Bronchial epithelial cell (primary cell): ENCODE results near the gene GFRA1. TPM values are rescaled to one million over a fixed set of nuclear protein-coding genes. Genes with fewer than 3 reads are reported as not detected.

ENCODE experiments used
- DNase-seq: peaks from one replicate; pipeline ENCODE4 v3.0.0-alpha.2; 2010; ENCODE audit warnings: low read depth
- FAIRE-seq: peaks from 2 replicates; lab custom pipeline; 2011; peaks lifted over from hg19 to GRCh38; lab: Jason Lieb, UNC
- H3K27me3 ChIP-seq: 2 replicates; pipeline ENCODE4 v1.5.1; 2011; ENCODE audit warnings: low read length; ENCODE audit not compliant: control insufficient read depth, insufficient read depth
- H3K36me3 ChIP-seq: 2 replicates; pipeline ENCODE4 v1.5.1; 2011; ENCODE audit warnings: low read length; ENCODE audit not compliant: control insufficient read depth, insufficient read depth
- H3K4me3 ChIP-seq: 2 replicates; pipeline ENCODE4 v1.5.1; 2011; ENCODE audit warnings: mild to moderate bottlenecking, low read depth, low read length, control low read depth
- total RNA-seq: library from RNA; depleted of rRNA; stranded (reverse); fragments of >200 nt; gene quantifications from 2 replicates; pipeline ENCODE4 v1.2.1, GENCODE V29; 2014
- TF ChIP-seq, protein P1 (sequence below): IDR thresholded peaks from 2 replicates; pipeline ENCODE4 v1.5.1; 2011; ENCODE audit warnings: mild to moderate bottlenecking, moderate library complexity, low read length, control low read depth, inconsistent platforms; ENCODE audit not compliant: insufficient read depth, severe bottlenecking

The GFRA1 gene
- total RNA-seq, 1 donor from 2014 or later: under 0.01 TPM

DNA sequence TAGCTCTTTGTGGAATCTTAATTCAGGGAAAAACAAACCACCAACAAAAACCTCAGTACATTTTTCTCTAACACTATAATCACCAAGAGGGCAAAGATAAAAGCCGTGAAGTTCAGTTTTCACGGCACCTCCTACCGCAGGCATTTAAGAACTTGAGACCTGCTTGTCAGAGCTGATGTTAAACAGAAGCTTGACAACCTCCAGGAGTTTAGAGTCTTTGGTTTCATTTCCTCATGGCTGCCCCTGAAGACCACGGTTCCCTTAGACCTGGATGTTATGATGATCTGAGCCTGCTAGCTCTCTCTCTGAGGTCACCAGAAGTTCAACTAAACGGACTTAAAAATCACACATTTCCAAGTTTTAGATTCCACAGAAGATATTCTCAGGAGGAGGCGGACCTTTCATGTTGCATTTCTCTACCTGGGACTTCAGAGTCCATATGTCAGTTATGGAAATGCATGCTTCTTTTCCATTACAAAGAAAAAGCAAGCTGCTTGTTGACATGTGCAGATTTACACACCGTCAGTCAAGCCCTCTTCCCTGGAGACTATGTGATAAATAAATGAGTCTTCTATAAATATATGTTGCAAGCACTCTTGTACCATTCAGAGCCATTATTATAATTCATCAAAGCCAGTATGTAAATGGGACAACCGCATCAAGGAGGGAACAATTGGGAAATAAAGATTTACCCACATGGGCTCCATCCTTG is 258.0 kb downstream of the GFRA1 start:
- TF ChIP-seq, protein P1, sequence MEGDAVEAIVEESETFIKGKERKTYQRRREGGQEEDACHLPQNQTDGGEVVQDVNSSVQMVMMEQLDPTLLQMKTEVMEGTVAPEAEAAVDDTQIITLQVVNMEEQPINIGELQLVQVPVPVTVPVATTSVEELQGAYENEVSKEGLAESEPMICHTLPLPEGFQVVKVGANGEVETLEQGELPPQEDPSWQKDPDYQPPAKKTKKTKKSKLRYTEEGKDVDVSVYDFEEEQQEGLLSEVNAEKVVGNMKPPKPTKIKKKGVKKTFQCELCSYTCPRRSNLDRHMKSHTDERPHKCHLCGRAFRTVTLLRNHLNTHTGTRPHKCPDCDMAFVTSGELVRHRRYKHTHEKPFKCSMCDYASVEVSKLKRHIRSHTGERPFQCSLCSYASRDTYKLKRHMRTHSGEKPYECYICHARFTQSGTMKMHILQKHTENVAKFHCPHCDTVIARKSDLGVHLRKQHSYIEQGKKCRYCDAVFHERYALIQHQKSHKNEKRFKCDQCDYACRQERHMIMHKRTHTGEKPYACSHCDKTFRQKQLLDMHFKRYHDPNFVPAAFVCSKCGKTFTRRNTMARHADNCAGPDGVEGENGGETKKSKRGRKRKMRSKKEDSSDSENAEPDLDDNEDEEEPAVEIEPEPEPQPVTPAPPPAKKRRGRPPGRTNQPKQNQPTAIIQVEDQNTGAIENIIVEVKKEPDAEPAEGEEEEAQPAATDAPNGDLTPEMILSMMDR: no peak
- no peaks in the 10 kb centered on the region for H3K27me3 ChIP-seq
- FAIRE-seq (no peak), DNase-seq (no peak)
- H3K36me3 ChIP-seq: no peaks in the 10 kb centered on the region
- no peak overlapping the region for H3K4me3 ChIP-seq

DNA sequence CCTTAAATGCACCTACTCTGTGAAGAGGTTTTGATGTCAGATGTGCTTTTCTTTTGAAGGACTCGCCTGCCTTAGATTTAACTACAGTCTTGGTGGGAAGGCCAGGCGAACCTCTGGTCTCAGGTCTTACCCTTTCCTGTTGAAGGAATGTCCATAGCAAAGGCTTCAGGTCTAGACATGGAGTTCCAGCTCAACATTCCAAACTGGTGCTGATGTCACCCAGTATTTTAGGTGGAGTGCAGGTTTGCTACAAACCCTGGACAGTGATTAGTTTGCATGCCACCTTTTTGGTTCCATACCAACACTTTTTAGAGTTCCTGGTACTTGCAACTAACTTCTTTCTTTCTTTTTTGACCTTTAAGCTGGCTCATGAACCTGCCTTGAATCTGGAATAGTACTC is 258.7 kb downstream of the GFRA1 start:
- no peak overlapping the region for H3K4me3 ChIP-seq
- FAIRE-seq (no peak), DNase-seq (no peak)

DNA sequence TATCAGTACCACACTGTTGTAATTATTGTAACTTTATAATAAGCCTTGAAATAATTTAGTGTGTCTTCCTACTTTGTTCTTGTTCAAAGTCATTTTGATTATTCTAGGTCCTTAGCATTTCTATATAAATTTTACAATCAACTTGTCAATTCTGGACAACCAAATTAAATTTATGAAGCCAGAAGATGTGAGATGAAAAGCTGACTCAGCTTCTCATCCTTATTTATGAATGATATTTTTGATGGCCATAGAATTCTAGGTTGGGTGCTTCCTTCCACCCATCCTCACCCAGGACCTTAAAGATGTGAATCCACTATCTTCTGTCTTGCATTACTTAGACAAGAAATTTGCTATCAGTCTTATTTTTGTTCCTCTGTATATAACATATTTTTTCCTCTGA is 261.1 kb downstream of the GFRA1 start:
- no peaks in the 10 kb centered on the region for H3K27me3 ChIP-seq
- TF ChIP-seq, protein P1: no peak
- H3K36me3 ChIP-seq: no peaks in the 10 kb centered on the region
- DNase-seq (no peak), FAIRE-seq (no peak)
- H3K4me3 ChIP-seq: no peak overlapping the region

More for the DNA sequence above, 258.7 kb downstream of the GFRA1 start:
- Histone ChIP-seq H3K27me3 (no peaks in the 10 kb centered on the region), H3K36me3 (no peaks in the 10 kb centered on the region)
- TF ChIP-seq, protein P1: no peak

DNA sequence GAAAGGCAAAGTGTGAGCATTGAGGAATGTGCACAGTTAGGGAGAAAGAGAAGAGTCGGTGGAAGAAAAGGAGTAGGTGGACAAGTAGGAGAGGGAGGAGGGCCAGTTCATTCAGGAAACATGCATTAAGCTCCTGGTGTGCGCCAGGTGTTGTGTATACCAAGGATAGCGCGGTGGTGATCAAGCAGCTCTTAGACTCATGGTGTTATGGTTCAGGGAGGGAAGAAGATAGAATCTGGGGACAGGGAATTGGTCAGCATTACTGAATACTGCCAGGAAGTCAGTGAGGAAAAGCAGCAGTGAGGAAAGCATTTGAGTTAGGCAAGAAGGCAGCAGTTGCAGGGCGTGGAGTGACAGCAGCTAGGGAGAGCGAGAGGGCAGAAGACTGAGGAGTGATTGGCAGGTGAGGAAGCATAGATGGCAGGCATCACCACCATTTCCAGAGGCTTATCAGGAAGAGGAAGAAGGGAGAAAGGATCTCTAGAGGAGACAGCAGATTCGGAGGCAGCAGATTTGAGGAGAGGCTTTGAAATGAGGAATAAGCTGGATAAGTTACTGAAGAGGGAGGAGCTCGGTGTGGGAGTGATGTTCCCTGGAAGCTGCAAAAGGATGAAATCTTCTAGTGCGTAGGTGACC is 265.6 kb downstream of the GFRA1 start:
- FAIRE-seq: no peak

More for the DNA sequence above, 265.6 kb downstream of the GFRA1 start:
- no peaks in the 10 kb centered on the region for H3K36me3 ChIP-seq
- H3K27me3 ChIP-seq: no peaks in the 10 kb centered on the region
- no peak overlapping the region for H3K4me3 ChIP-seq
- TF ChIP-seq, protein P1: no peak
- DNase-seq: no peak

Other genes starting within 250 kb of the GFRA1 start
- gene CCDC172, start 51.2 kb upstream of the GFRA1 start, total RNA-seq: not detected in 2 replicates
- 53.2 and 67.8 TPM in 2 replicates for gene PNLIPRP3, start 154.6 kb upstream of the GFRA1 start, total RNA-seq